Loucy (cell line): ENCODE measurements around the gene DNM3.

Experiments used
- CTCF ChIP-seq: fragments of 200-600 bp; sonication (generic); conservative IDR thresholded peaks from 2 replicates; pipeline ENCODE4 v1.5.1; 2014; ENCODE audit warnings: mild to moderate bottlenecking, antibody characterized with exemption, low read length
- EZH2phosphoT487 ChIP-seq: fragments of 200-600 bp; IDR thresholded peaks from 2 replicates; pipeline ENCODE4 v1.6.1; 2018; ENCODE audit warnings: antibody characterized with exemption, mild to moderate bottlenecking, moderate library complexity, borderline replicate concordance

GRCh38 chr1:172390301-172390682, 549.0 kb downstream of the DNM3 start:
- TF ChIP-seq EZH2phosphoT487 (no peak), CTCF (no peak)
